ENCODE data around the gene ZNF423.

The ZNF423 gene

DNA sequence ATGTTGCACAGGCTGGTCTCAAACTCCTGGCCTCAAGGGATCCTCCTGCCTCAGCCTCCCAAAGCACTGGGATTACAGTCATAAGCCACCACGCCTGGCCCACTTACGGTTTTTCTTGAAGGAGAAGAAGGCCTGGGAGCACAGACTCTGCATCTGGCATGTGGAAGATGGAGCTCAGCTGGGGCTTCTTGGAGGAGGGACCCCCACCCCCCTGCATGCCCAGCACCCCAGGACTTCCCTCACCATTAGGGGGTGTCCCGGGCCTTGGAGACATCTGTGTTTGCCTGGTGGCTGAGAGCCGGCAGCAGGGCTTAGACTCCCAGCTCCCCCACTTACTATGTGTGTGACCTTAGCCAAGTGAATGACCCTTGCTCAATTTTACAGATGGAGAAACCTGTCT, 204.7 kb downstream of the ZNF423 start:
- peaks cover 3% of the 10 kb centered on the region for H3K9me3 ChIP-seq (ENCODE audit: control insufficient read depth, low read length)
- H3K36me3 ChIP-seq (ENCODE audit: control insufficient read depth, insufficient read depth, low read length): peaks cover 2% of the 10 kb centered on the region

DNA sequence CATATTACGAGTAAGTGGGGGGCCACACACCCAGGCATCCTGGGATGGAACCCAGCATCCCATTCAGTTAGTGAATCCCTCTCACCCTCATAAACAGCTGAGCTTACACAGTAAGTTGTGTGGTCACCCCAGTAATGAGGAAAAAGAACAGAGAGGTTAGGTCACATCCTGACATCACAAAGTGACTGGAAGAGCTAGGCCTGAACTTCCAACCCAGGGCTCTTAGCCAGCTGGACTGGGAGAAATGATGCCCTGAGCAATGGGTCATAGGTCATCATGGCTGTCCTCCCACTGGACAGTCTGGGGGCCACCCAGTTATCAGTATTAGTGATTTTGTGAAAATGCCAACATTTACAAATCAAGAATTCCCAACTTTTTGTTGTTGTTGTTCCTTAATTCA, 205.3 kb downstream of the ZNF423 start:
- Histone ChIP-seq H3K27ac (ENCODE audit: insufficient read depth, low read depth, low read length, poor library complexity, severe bottlenecking) (no peak overlapping the region), H3K4me3 (ENCODE audit: insufficient read depth, low read depth, low read length) (no peak overlapping the region), H3K9me3 (ENCODE audit: control insufficient read depth, low read length) (peaks cover 3% of the 10 kb centered on the region), H3K36me3 (ENCODE audit: control insufficient read depth, insufficient read depth, low read length) (peaks cover 4% of the 10 kb centered on the region), H3K27me3 (ENCODE audit: control insufficient read depth, insufficient read depth, low read length, poor library complexity, severe bottlenecking) (no peaks in the 10 kb centered on the region), H3K4me1 (ENCODE audit: control insufficient read depth, insufficient read depth, low read length) (peaks cover 17% of the 10 kb centered on the region)
- WGBS, 2 experiments: 100% methylated on average over 1 of the region's 1 CpG; no CpG with 5 or more reads in 1 of the 2 experiments

More for the DNA sequence above, 204.7 kb downstream of the ZNF423 start:
- WGBS, 2 experiments: 85 to 88% methylated on average over 4 of the region's 4 CpGs
- no peak overlapping the region for H3K4me3 ChIP-seq (ENCODE audit: insufficient read depth, low read depth, low read length)
- H3K4me1 ChIP-seq (ENCODE audit: control insufficient read depth, insufficient read depth, low read length): peaks cover 20% of the 10 kb centered on the region
- H3K27ac ChIP-seq (ENCODE audit: insufficient read depth, low read depth, low read length, poor library complexity, severe bottlenecking): no peak overlapping the region
- H3K27me3 ChIP-seq (ENCODE audit: control insufficient read depth, insufficient read depth, low read length, poor library complexity, severe bottlenecking): no peaks in the 10 kb centered on the region

DNA sequence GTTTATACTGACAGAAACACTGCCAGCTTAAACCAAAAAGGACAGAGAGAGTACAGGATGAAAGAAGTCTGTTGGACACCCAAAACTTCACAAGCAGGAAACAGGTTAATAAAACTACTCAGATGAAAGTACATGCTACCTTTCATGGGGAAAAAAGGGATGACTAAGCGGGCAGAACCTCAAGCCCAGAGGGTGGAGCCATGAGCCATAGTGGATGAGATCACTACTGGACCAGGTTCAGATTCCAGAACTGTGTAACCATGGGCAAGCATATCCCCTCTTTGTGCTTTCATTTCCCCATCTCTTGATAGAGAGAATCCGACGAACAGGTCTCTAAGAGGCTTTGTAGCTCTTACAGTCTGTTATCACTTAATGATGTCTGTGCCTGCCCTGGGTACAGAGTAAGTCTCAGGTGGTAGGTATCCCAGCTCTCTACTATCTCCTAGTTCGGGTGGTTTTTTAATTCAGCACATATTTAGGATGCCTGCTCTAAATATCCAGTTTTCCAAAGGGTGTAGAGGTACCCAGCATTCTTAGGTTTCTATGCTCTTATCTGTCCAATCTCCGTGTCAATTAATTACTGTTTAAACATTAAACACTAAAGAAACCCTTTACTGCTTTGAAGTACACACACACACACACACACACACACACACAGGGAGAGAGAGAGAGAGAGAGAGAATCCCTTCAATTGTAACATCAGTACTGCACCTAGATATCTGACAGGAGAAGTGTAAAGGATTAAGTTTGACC, 206.7 kb downstream of the ZNF423 start:
- Histone ChIP-seq H3K4me3 (ENCODE audit: insufficient read depth, low read depth, low read length) (no peak overlapping the region), H3K36me3 (ENCODE audit: control insufficient read depth, insufficient read depth, low read length) (peaks cover 4% of the 10 kb centered on the region), H3K9me3 (ENCODE audit: control insufficient read depth, low read length) (peaks cover 3% of the 10 kb centered on the region), H3K27me3 (ENCODE audit: control insufficient read depth, insufficient read depth, low read length, poor library complexity, severe bottlenecking) (no peaks in the 10 kb centered on the region), H3K4me1 (ENCODE audit: control insufficient read depth, insufficient read depth, low read length) (peaks cover 8% of the 10 kb centered on the region), H3K27ac (ENCODE audit: insufficient read depth, low read depth, low read length, poor library complexity, severe bottlenecking) (no peak overlapping the region)
- 78 to 80% methylated on average over 5 of the region's 5 CpGs for WGBS, 2 experiments

GRCh38 chr16:49647673-49648072, 208.2 kb downstream of the ZNF423 start:
- Histone ChIP-seq H3K4me1 (ENCODE audit: control insufficient read depth, insufficient read depth, low read length) (peaks cover 5% of the 10 kb centered on the region), H3K27ac (ENCODE audit: insufficient read depth, low read depth, low read length, poor library complexity, severe bottlenecking) (no peak overlapping the region), H3K9me3 (ENCODE audit: control insufficient read depth, low read length) (peaks cover 3% of the 10 kb centered on the region), H3K27me3 (ENCODE audit: control insufficient read depth, insufficient read depth, low read length, poor library complexity, severe bottlenecking) (no peaks in the 10 kb centered on the region), H3K36me3 (ENCODE audit: control insufficient read depth, insufficient read depth, low read length) (peaks cover 4% of the 10 kb centered on the region), H3K4me3 (ENCODE audit: insufficient read depth, low read depth, low read length) (no peak overlapping the region)
- 76 to 77% methylated on average over 2 of the region's 2 CpGs for WGBS, 2 experiments

GRCh38 chr16:49645263-49645662, 210.6 kb downstream of the ZNF423 start:
- H3K27ac ChIP-seq (ENCODE audit: insufficient read depth, low read depth, low read length, poor library complexity, severe bottlenecking): no peak overlapping the region
- H3K27me3 ChIP-seq (ENCODE audit: control insufficient read depth, insufficient read depth, low read length, poor library complexity, severe bottlenecking): no peaks in the 10 kb centered on the region
- 95 to 100% methylated on average over 1 of the region's 1 CpG for WGBS, 2 experiments
- H3K9me3 ChIP-seq (ENCODE audit: control insufficient read depth, low read length): peaks cover 3% of the 10 kb centered on the region
- H3K36me3 ChIP-seq (ENCODE audit: control insufficient read depth, insufficient read depth, low read length): peaks cover 4% of the 10 kb centered on the region
- no peak overlapping the region for H3K4me3 ChIP-seq (ENCODE audit: insufficient read depth, low read depth, low read length)
- H3K4me1 ChIP-seq (ENCODE audit: control insufficient read depth, insufficient read depth, low read length): peaks cover 14% of the 10 kb centered on the region

- H3K27me3 ChIP-seq (ENCODE audit: control insufficient read depth, insufficient read depth, low read length, poor library complexity, severe bottlenecking): no peaks in the 10 kb centered on the region
- H3K9me3 ChIP-seq (ENCODE audit: control insufficient read depth, low read length): peaks cover 3% of the 10 kb centered on the region
- H3K4me3 ChIP-seq (ENCODE audit: insufficient read depth, low read depth, low read length): no peak overlapping the region
- H3K27ac ChIP-seq (ENCODE audit: insufficient read depth, low read depth, low read length, poor library complexity, severe bottlenecking): no peak overlapping the region
- H3K4me1 ChIP-seq (ENCODE audit: control insufficient read depth, insufficient read depth, low read length): peaks cover 25% of the 10 kb centered on the region
- WGBS, 2 experiments: 83 to 85% methylated on average over 4 of the region's 4 CpGs
- H3K36me3 ChIP-seq (ENCODE audit: control insufficient read depth, insufficient read depth, low read length): peaks cover 4% of the 10 kb centered on the region
Observed at GRCh38 chr16:49644145-49644463, 211.8 kb downstream of the ZNF423 start.

GRCh38 chr16:49643429-49644144, 212.3 kb downstream of the ZNF423 start:
- Histone ChIP-seq H3K9me3 (ENCODE audit: control insufficient read depth, low read length) (peaks cover under 1% of the 10 kb centered on the region), H3K4me1 (ENCODE audit: control insufficient read depth, insufficient read depth, low read length) (peaks cover 27% of the 10 kb centered on the region), H3K27ac (ENCODE audit: insufficient read depth, low read depth, low read length, poor library complexity, severe bottlenecking) (no peak overlapping the region), H3K36me3 (ENCODE audit: control insufficient read depth, insufficient read depth, low read length) (peaks cover 4% of the 10 kb centered on the region), H3K27me3 (ENCODE audit: control insufficient read depth, insufficient read depth, low read length, poor library complexity, severe bottlenecking) (no peaks in the 10 kb centered on the region), H3K4me3 (ENCODE audit: insufficient read depth, low read depth, low read length) (no peak overlapping the region)
- 82 to 90% methylated on average over 6 of the region's 6 CpGs for WGBS, 2 experiments

DNA sequence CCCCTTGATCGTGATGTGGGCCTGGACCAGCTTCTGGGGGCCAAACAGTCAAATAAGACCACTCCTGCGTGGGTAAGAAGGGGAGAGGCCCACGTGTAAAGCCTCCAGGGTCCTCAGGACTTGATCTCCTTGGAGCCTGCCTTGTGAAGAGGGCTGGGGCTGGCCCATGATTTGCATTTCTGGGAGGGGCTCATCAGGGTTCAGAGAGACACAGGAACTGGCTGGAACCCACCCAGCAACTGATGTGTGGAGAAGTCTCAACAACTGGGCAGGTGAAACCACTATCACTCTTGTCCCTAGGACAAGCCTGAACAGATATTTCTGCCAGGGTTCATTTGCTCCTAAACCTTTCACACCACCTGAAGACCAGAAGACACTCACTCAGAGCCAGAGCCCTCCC, 214.7 kb downstream of the ZNF423 start:
- no peaks in the 10 kb centered on the region for H3K27me3 ChIP-seq (ENCODE audit: control insufficient read depth, insufficient read depth, low read length, poor library complexity, severe bottlenecking)

DNA sequence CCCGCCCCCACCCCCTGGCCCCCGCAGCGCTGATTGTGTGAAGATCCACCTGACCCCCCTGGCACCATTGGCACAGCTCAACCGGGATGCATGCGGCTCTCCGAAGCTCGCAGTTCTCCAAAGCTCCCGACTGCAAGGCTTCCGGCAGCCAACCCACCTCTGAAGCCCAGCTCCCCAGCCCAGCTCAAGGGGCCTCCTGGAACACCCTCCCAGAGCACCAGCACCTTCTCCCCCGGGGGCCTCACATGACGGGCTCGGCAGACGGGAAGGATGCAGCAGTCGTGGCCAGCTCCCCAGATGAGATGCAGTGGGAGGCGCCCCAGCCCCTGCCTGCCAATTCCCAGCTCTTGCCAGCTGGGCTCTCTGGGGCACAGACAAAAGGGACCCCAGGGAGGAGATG, 215.3 kb downstream of the ZNF423 start:
- H3K36me3 ChIP-seq (ENCODE audit: control insufficient read depth, insufficient read depth, low read length): peaks cover 22% of the 10 kb centered on the region
- peaks cover 27% of the 10 kb centered on the region for H3K4me1 ChIP-seq (ENCODE audit: control insufficient read depth, insufficient read depth, low read length)
- H3K9me3 ChIP-seq (ENCODE audit: control insufficient read depth, low read length): no peaks in the 10 kb centered on the region
- no peak overlapping the region for H3K27ac ChIP-seq (ENCODE audit: insufficient read depth, low read depth, low read length, poor library complexity, severe bottlenecking)
- H3K4me3 ChIP-seq (ENCODE audit: insufficient read depth, low read depth, low read length): no peak overlapping the region
- H3K27me3 ChIP-seq (ENCODE audit: control insufficient read depth, insufficient read depth, low read length, poor library complexity, severe bottlenecking): no peaks in the 10 kb centered on the region
- 54 to 58% methylated on average over 15 of the region's 15 CpGs for WGBS, 2 experiments

More for the DNA sequence above, 214.7 kb downstream of the ZNF423 start:
- Histone ChIP-seq H3K4me1 (ENCODE audit: control insufficient read depth, insufficient read depth, low read length) (peaks cover 27% of the 10 kb centered on the region), H3K4me3 (ENCODE audit: insufficient read depth, low read depth, low read length) (no peak overlapping the region), H3K27ac (ENCODE audit: insufficient read depth, low read depth, low read length, poor library complexity, severe bottlenecking) (no peak overlapping the region), H3K9me3 (ENCODE audit: control insufficient read depth, low read length) (no peaks in the 10 kb centered on the region), H3K36me3 (ENCODE audit: control insufficient read depth, insufficient read depth, low read length) (peaks cover 17% of the 10 kb centered on the region)
- 65 to 69% methylated on average over 3 of the region's 3 CpGs for WGBS, 2 experiments

DNA sequence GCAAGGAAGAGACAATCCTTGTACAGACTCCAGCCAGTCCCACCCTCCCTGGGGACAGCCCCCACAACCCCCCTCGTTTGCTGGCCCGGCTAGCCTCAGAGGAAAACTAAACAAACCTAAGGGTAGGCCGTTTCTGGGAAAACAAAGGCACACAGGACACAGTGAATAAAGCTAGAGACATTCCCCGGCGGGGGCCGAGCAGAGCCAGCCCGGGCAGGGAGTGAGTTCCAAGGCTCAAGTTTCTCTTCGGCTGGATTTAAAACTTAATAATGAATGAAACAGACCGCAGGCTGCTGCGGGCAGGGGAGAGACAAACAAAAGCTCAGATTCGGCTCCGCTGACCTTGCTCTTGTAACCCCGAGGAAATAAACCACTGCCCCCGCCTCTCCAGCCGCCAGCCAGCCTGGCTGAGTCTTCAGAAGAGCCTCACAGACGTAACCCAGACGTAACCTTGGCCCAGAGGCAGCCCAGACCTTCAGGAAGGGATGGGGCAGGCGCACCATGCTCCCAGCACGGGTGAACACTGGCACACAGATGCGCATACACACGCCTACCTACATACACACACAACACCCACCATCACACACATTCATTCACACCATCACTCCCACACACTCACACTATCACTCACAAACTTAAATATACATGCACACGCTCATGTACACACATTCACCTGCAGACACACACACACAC, 216.0 kb downstream of the ZNF423 start:
- H3K36me3 ChIP-seq (ENCODE audit: control insufficient read depth, insufficient read depth, low read length): peaks cover 27% of the 10 kb centered on the region
- H3K4me1 ChIP-seq (ENCODE audit: control insufficient read depth, insufficient read depth, low read length): peaks cover 27% of the 10 kb centered on the region
- H3K27ac ChIP-seq (ENCODE audit: insufficient read depth, low read depth, low read length, poor library complexity, severe bottlenecking): peak overlapping the region; percentile 30
- H3K4me3 ChIP-seq (ENCODE audit: insufficient read depth, low read depth, low read length): no peak overlapping the region
- 16 to 18% methylated on average over 22 of the region's 22 CpGs for WGBS, 2 experiments
- H3K9me3 ChIP-seq (ENCODE audit: control insufficient read depth, low read length): no peaks in the 10 kb centered on the region
- H3K27me3 ChIP-seq (ENCODE audit: control insufficient read depth, insufficient read depth, low read length, poor library complexity, severe bottlenecking): no peaks in the 10 kb centered on the region

All from ectodermal cell (in vitro differentiated cells).